GM12801 (cell line): ENCODE results near the gene LRRC56.

ENCODE experiments used
- CTCF ChIP-seq: IDR thresholded peaks from one replicate; pipeline ENCODE4 v1.5.1; 2011; ENCODE audit warnings: control low read depth; ENCODE audit not compliant: insufficient read length; ENCODE audit errors: extremely low read depth

LRRC56 gene

GRCh38 chr11:562046-562645 is 24.8 kb downstream of the LRRC56 start:
- TF ChIP-seq CTCF, result no peak

GRCh38 chr11:563066-563811 is 25.9 kb downstream of the LRRC56 start:
- TF ChIP-seq CTCF, result no peak

DNA sequence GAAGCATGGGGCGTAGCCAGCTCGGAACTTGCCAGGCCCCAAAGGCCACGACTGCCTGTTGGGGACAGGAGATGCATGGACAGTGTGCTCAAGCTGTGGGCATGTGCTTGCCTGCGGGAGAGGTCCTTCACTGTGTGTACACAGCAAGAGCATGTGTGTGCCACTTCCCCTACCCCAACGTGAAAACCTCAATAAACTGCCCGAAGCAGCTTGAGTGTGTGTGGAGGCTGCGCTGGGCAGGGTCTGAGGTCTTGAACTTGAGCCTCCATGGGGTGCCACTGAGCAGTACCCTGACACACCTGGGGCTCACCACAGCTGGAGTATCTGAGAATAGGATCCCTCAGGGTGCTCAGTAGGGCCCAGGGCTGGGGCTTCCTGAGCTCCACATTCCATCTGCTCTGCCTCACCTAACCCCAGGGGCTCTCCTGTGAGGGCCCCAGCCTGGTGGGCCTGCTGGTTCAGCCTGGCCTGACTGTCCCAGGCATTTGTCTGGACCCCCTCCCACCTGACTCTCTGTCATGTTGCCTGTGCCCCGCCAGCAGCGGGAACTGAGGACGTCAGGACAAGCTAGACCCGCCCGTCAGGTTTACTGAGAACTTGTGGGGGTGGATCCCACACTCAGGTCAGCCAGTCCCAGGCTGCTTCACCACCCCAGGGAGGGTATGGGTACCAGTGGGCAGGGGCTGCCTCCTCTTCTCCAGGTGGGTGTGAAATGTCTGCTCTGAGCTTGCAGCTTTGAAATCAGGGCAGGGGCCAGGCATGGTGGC is 26.7 kb downstream of the LRRC56 start:
- TF ChIP-seq CTCF, result no peak

DNA sequence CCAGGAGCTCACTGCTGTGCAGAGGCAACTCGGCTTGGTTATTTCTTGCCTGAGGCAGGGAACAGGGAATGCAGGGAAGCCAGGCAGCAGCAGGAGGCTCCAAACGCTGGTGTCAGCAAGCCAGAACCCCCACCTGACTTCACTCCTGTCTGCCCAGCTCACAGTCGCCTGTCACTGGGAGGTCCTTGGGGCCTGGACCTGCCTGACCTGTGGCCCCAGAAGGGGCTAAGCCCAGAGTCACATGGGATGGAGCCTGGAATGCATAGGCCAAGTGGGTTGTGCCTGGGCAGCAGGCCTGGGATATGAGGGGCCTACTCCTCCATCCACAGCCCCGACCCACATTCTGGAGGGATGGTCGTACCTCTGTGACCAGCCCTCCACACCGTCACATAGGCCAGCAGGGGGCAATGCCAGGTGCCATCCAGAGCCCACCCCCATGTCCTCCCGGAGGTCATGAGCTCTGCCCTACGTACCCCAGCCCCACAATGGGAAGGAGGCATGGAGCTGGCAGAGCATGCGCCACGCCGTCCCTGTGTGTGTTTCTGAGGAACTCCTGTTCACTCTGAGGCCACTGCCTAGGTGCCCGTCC is 28.7 kb downstream of the LRRC56 start:
- no peak for TF ChIP-seq CTCF

DNA sequence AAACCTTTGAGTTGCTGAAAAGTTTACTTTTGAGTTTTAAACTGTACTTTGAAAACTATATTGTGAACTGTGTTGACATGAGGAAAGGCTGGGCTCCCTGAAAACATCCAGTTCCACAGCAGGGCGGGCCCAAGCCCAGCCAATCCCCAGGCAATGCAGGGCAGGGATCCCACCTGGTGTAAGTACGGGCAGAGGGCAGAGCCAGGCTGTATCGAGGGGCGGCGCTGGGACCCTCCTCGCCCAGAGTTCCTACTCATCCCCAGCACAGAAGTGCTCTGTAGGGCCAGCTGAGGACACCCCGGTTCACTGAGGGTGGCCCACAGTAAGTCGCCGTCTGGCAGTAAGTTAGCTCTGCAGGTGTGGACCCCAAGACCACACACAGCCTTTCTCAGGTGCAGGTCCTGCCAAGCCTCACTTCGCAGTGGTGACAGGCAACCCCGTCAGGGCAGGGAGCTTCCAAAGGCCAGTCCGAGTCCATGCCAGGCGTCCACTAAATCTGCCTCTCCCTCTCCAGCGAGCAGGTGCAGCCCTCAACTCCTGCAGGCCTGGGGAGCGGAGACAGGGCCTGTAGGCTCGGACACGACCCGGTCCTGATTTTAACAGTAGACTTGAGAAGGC is 29.8 kb downstream of the LRRC56 start:
- TF ChIP-seq CTCF, result no peak

- no peak for TF ChIP-seq CTCF
Observed at GRCh38 chr11:567629-568292, 30.4 kb downstream of the LRRC56 start.
